Measurements from ENCODE around the gene SLK. TPM values are rescaled to one million over a fixed set of nuclear protein-coding genes. Genes with fewer than 3 reads are reported as not detected.

Gene SLK
- total and polyA plus RNA-seq, 2 of the 13 experiments (the other 11 are each of a cell fraction or from before 2014, with no cell fraction given), result 3.4 to 22.8 TPM

DNA sequence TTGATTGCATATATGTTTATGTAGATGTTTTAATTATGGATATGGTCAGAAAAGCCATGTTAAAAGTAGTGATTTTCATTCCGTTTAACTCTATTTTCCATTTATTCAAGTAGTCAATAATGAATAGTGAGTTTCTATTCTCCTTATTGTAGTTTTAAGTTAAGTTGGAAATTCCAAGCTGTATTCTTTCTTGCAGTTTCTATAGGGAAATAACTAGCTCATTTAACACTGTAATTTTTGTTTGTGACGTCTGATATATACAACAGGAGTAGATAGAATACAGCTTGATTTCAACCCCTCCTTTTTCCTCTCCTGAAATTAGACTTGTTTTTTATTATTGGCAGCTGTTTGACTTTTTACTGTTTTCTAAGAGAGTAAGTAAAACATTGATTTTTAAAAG lies 47.2 kb downstream of the SLK start (continued):
- TF ChIP-seq ETV5 (CRISPR knock-in tag; IDR thresholded peaks at IDR 0.05; ENCODE audit: borderline replicate concordance) (no peak), AKAP8 (CRISPR knock-in tag; IDR thresholded peaks at IDR 0.05) (no peak), ZFY (CRISPR knock-in tag; IDR thresholded peaks at IDR 0.05) (no peak), ZNF660 (CRISPR knock-in tag; IDR thresholded peaks at IDR 0.05; ENCODE audit: borderline replicate concordance, low read depth) (no peak), KLF12 (CRISPR knock-in tag; IDR thresholded peaks at IDR 0.05; ENCODE audit: borderline replicate concordance) (no peak), ARNT2 (CRISPR knock-in tag; IDR thresholded peaks at IDR 0.05; ENCODE audit: low read depth) (no peak)
- TF ChIP-seq, protein P1, sequence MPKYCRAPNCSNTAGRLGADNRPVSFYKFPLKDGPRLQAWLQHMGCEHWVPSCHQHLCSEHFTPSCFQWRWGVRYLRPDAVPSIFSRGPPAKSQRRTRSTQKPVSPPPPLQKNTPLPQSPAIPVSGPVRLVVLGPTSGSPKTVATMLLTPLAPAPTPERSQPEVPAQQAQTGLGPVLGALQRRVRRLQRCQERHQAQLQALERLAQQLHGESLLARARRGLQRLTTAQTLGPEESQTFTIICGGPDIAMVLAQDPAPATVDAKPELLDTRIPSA (CRISPR knock-in tag; IDR thresholded peaks at IDR 0.05; ENCODE audit: borderline replicate concordance), result no peak

DNA sequence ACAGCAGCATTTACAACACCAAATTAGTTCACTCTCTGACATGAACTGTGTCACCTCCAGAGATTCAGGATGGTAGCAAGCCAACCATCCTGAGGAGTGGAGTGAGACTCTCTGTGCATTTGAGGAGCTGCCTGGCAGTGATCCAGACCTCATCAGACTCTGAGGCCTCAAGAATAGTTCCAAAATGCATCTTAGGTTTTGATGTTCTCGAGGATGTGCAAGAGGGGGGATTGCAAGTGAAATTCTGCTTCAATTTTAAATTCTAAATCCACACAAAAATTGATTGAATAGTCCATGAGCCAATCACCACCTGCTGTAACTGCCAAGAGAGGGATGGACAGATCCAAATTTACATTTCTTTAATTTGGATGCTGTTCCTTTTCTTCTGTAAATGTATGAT lies 49.7 kb downstream of the SLK start:
- FAIRE-seq (no peak), ATAC-seq (no peak), DNase-seq (ENCODE audit: low spot score) (no peak)
- Histone ChIP-seq H3K4me1 (ENCODE audit: insufficient read depth, low read length) (no peaks in the 10 kb centered on the region), H3K27ac (ENCODE audit: extremely low read length, insufficient read depth, low read length) (no peak overlapping the region), H3K27me3 (ENCODE audit: control insufficient read depth in 1 of 2, insufficient read depth in 2 of 2, low read length in 2 of 2) (no peaks in the 10 kb centered on the region), H3K79me2 (ENCODE audit: insufficient read depth, low read length) (no peaks in the 10 kb centered on the region), H2AFZ (ENCODE audit: low read length) (no peak overlapping the region), H3K4me3 (replicated peaks in 1 of 3; ENCODE audit: insufficient read depth in 1 of 3, low read depth in 2 of 3, low read length in 3 of 3) (no peak overlapping the region), H3K36me3 (replicated peaks in 1 of 2; ENCODE audit: control insufficient read depth in 1 of 2, insufficient read depth in 2 of 2, low read length in 2 of 2) (peaks cover 2 to 31% of the 10 kb centered on the region in 2 experiments; a peak in 4 of 5 replicates), H4K20me1 (ENCODE audit: insufficient read depth, low read length) (no peaks in the 10 kb centered on the region), H3K9me3 (ENCODE audit: low read length) (no peaks in the 10 kb centered on the region), H3K4me2 (ENCODE audit: low read depth, low read length) (no peak overlapping the region), H3K9ac (ENCODE audit: insufficient read depth, low read depth, low read length) (no peak overlapping the region)
- intact Hi-C loops (cut with micrococcal nuclease; ENCODE audit: unreplicated experiment) (no loop called here), in situ Hi-C loops (cut with HindIII; ENCODE audit: extremely low pct_ligation_motif_present, low pct_unique_long_range_greater_than_20kb) (no loop called here)
- WGBS (ENCODE audit: low lambda C conversion rate), result 93% methylated on average over 1 of the region's 1 CpG
- CTCF ChIA-PET (ENCODE audit: low intra/inter-chr PET ratio, low total read pairs), result no interaction called here
- no TSS peak for BruUV-seq (replicated peaks)
- POLR2A ChIA-PET, result no interaction called here
- TF ChIP-seq, protein P2, sequence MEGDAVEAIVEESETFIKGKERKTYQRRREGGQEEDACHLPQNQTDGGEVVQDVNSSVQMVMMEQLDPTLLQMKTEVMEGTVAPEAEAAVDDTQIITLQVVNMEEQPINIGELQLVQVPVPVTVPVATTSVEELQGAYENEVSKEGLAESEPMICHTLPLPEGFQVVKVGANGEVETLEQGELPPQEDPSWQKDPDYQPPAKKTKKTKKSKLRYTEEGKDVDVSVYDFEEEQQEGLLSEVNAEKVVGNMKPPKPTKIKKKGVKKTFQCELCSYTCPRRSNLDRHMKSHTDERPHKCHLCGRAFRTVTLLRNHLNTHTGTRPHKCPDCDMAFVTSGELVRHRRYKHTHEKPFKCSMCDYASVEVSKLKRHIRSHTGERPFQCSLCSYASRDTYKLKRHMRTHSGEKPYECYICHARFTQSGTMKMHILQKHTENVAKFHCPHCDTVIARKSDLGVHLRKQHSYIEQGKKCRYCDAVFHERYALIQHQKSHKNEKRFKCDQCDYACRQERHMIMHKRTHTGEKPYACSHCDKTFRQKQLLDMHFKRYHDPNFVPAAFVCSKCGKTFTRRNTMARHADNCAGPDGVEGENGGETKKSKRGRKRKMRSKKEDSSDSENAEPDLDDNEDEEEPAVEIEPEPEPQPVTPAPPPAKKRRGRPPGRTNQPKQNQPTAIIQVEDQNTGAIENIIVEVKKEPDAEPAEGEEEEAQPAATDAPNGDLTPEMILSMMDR (CRISPR knock-in tag; IDR thresholded peaks at IDR 0.05), result no peak
- TF ChIP-seq, protein P3, sequence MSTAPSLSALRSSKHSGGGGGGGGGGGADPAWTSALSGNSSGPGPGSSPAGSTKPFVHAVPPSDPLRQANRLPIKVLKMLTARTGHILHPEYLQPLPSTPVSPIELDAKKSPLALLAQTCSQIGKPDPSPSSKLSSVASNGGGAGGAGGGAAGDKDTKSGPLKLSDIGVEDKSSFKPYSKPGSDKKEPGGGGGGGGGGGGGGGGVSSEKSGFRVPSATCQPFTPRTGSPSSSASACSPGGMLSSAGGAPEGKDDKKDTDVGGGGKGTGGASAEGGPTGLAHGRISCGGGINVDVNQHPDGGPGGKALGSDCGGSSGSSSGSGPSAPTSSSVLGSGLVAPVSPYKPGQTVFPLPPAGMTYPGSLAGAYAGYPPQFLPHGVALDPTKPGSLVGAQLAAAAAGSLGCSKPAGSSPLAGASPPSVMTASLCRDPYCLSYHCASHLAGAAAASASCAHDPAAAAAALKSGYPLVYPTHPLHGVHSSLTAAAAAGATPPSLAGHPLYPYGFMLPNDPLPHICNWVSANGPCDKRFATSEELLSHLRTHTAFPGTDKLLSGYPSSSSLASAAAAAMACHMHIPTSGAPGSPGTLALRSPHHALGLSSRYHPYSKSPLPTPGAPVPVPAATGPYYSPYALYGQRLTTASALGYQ (CRISPR knock-in tag; IDR thresholded peaks at IDR 0.05), result no peak
- TF ChIP-seq ZNF510 (CRISPR knock-in tag; IDR thresholded peaks at IDR 0.05; ENCODE audit: low read depth) (no peak), ZNF550 (CRISPR knock-in tag; IDR thresholded peaks at IDR 0.05; ENCODE audit: borderline replicate concordance) (no peak)

Data from HepG2 (cell line).